Measurements from ENCODE around the gene MYO3B. TPM values are rescaled to one million over a fixed set of nuclear protein-coding genes. Genes with fewer than 3 reads are reported as not detected.

Gene MYO3B
- total RNA-seq, 1 experiment from 2014 or later, result 0.50 TPM

GRCh38 chr2:170509452-170510193 is 331.7 kb downstream of the MYO3B start:
- TF ChIP-seq ZNF219 (CRISPR knock-in tag; IDR thresholded peaks at IDR 0.05; ENCODE audit: borderline replicate concordance) (no peak), NR2C2 (CRISPR knock-in tag; IDR thresholded peaks at IDR 0.05) (no peak), FOXK1 (CRISPR knock-in tag; IDR thresholded peaks at IDR 0.05) (no peak), ETV6 (CRISPR knock-in tag; IDR thresholded peaks at IDR 0.05) (no peak), ESRRA (CRISPR knock-in tag; IDR thresholded peaks at IDR 0.05; ENCODE audit: borderline replicate concordance) (no peak), TEAD4 (CRISPR knock-in tag; IDR thresholded peaks at IDR 0.05) (no peak), CTCF (IDR thresholded peaks at IDR 0.05) (no peak), ELF4 (CRISPR knock-in tag; IDR thresholded peaks at IDR 0.05; ENCODE audit: low read depth) (no peak), SMAD4 (CRISPR knock-in tag; IDR thresholded peaks at IDR 0.05) (no peak), STAT6 (CRISPR knock-in tag; conservative IDR thresholded peaks at IDR 0.05; ENCODE audit: low read depth) (no peak)
- TF ChIP-seq, protein P1, sequence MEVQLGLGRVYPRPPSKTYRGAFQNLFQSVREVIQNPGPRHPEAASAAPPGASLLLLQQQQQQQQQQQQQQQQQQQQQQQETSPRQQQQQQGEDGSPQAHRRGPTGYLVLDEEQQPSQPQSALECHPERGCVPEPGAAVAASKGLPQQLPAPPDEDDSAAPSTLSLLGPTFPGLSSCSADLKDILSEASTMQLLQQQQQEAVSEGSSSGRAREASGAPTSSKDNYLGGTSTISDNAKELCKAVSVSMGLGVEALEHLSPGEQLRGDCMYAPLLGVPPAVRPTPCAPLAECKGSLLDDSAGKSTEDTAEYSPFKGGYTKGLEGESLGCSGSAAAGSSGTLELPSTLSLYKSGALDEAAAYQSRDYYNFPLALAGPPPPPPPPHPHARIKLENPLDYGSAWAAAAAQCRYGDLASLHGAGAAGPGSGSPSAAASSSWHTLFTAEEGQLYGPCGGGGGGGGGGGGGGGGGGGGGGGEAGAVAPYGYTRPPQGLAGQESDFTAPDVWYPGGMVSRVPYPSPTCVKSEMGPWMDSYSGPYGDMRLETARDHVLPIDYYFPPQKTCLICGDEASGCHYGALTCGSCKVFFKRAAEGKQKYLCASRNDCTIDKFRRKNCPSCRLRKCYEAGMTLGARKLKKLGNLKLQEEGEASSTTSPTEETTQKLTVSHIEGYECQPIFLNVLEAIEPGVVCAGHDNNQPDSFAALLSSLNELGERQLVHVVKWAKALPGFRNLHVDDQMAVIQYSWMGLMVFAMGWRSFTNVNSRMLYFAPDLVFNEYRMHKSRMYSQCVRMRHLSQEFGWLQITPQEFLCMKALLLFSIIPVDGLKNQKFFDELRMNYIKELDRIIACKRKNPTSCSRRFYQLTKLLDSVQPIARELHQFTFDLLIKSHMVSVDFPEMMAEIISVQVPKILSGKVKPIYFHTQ (CRISPR knock-in tag; IDR thresholded peaks at IDR 0.05), result no peak
- TF ChIP-seq, protein P2, sequence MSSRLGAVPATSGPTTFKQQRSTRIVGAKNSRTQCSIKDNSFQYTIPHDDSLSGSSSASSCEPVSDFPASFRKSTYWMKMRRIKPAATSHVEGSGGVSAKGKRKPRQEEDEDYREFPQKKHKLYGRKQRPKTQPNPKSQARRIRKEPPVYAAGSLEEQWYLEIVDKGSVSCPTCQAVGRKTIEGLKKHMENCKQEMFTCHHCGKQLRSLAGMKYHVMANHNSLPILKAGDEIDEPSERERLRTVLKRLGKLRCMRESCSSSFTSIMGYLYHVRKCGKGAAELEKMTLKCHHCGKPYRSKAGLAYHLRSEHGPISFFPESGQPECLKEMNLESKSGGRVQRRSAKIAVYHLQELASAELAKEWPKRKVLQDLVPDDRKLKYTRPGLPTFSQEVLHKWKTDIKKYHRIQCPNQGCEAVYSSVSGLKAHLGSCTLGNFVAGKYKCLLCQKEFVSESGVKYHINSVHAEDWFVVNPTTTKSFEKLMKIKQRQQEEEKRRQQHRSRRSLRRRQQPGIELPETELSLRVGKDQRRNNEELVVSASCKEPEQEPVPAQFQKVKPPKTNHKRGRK (CRISPR knock-in tag; IDR thresholded peaks at IDR 0.05; ENCODE audit: borderline replicate concordance), result no peak
- TF ChIP-seq, protein P3, sequence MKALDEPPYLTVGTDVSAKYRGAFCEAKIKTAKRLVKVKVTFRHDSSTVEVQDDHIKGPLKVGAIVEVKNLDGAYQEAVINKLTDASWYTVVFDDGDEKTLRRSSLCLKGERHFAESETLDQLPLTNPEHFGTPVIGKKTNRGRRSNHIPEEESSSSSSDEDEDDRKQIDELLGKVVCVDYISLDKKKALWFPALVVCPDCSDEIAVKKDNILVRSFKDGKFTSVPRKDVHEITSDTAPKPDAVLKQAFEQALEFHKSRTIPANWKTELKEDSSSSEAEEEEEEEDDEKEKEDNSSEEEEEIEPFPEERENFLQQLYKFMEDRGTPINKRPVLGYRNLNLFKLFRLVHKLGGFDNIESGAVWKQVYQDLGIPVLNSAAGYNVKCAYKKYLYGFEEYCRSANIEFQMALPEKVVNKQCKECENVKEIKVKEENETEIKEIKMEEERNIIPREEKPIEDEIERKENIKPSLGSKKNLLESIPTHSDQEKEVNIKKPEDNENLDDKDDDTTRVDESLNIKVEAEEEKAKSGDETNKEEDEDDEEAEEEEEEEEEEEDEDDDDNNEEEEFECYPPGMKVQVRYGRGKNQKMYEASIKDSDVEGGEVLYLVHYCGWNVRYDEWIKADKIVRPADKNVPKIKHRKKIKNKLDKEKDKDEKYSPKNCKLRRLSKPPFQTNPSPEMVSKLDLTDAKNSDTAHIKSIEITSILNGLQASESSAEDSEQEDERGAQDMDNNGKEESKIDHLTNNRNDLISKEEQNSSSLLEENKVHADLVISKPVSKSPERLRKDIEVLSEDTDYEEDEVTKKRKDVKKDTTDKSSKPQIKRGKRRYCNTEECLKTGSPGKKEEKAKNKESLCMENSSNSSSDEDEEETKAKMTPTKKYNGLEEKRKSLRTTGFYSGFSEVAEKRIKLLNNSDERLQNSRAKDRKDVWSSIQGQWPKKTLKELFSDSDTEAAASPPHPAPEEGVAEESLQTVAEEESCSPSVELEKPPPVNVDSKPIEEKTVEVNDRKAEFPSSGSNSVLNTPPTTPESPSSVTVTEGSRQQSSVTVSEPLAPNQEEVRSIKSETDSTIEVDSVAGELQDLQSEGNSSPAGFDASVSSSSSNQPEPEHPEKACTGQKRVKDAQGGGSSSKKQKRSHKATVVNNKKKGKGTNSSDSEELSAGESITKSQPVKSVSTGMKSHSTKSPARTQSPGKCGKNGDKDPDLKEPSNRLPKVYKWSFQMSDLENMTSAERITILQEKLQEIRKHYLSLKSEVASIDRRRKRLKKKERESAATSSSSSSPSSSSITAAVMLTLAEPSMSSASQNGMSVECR (CRISPR knock-in tag; IDR thresholded peaks at IDR 0.05; ENCODE audit: borderline replicate concordance), result no peak
- TF ChIP-seq, protein P4, sequence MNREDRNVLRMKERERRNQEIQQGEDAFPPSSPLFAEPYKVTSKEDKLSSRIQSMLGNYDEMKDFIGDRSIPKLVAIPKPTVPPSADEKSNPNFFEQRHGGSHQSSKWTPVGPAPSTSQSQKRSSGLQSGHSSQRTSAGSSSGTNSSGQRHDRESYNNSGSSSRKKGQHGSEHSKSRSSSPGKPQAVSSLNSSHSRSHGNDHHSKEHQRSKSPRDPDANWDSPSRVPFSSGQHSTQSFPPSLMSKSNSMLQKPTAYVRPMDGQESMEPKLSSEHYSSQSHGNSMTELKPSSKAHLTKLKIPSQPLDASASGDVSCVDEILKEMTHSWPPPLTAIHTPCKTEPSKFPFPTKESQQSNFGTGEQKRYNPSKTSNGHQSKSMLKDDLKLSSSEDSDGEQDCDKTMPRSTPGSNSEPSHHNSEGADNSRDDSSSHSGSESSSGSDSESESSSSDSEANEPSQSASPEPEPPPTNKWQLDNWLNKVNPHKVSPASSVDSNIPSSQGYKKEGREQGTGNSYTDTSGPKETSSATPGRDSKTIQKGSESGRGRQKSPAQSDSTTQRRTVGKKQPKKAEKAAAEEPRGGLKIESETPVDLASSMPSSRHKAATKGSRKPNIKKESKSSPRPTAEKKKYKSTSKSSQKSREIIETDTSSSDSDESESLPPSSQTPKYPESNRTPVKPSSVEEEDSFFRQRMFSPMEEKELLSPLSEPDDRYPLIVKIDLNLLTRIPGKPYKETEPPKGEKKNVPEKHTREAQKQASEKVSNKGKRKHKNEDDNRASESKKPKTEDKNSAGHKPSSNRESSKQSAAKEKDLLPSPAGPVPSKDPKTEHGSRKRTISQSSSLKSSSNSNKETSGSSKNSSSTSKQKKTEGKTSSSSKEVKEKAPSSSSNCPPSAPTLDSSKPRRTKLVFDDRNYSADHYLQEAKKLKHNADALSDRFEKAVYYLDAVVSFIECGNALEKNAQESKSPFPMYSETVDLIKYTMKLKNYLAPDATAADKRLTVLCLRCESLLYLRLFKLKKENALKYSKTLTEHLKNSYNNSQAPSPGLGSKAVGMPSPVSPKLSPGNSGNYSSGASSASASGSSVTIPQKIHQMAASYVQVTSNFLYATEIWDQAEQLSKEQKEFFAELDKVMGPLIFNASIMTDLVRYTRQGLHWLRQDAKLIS (CRISPR knock-in tag; IDR thresholded peaks at IDR 0.05; ENCODE audit: borderline replicate concordance), result no peak
- no peaks in the 10 kb centered on the region for H3K9me3 Mint-ChIP-seq
- ChIA-PET CTCF (no interaction called here), POLR2A (no interaction called here)
- H3K4me3 Mint-ChIP-seq, result no peak overlapping the region
- ATAC-seq, result no peak
- peaks cover 40% of the 10 kb centered on the region for H3K4me1 Mint-ChIP-seq
- peaks cover 4% of the 10 kb centered on the region for H3K27me3 Mint-ChIP-seq (ENCODE audit: low read depth)
- H3K27ac Mint-ChIP-seq, result no peak overlapping the region; the same call in 1 of the 2 replicates
- no peaks in the 10 kb centered on the region for H3K36me3 Mint-ChIP-seq
- no peak for DNase-seq (ENCODE audit: low spot score)

Data from WTC11 (cell line).